SIG-M5 treated with dmso at 0.1 percent for 504 hours (cell line): ENCODE data around the gene HECW1.
A peak's percentile ranks its signal among the peaks of the same experiment; 100 is the strongest.
"Not testable (repeated sequence)": the region's sequence is repeated elsewhere in the genome, so short reads cannot be mapped to it uniquely, and the experiment has no call there.

Experiments
- DNase-seq: peaks from one replicate; lab custom pipeline; 2025; ENCODE audit not compliant: unreplicated experiment; lab: John Stamatoyannopoulos, UW

Gene HECW1

GRCh38 chr7:43112459-43112940 is at the start of gene HECW1:
TSS of gene HECW1 (plus strand) at chr7:43112647. CDS start at chr7:43243906, 131,259 bp downstream.
- DNase-seq = no peak

- DNase-seq = no peak
Measured at GRCh38 chr7:43071604-43072003, 40.8 kb upstream of the HECW1 start.

- DNase-seq = no peak
Measured at GRCh38 chr7:43072530-43072929, 39.9 kb upstream of the HECW1 start.

GRCh38 chr7:43073811-43074210 is 38.6 kb upstream of the HECW1 start:
- DNase-seq = not testable (repeated sequence)

- DNase-seq = no peak
Measured at GRCh38 chr7:43076189-43076605, 36.2 kb upstream of the HECW1 start.

GRCh38 chr7:43076606-43077005 is 35.8 kb upstream of the HECW1 start:
- no peak for DNase-seq

GRCh38 chr7:43077285-43077684 is 35.2 kb upstream of the HECW1 start:
- DNase-seq = no peak

- DNase-seq = no peak
Measured at GRCh38 chr7:43077732-43078391, 34.6 kb upstream of the HECW1 start.

GRCh38 chr7:43078794-43079193 is 33.7 kb upstream of the HECW1 start:
- DNase-seq = no peak

GRCh38 chr7:43081603-43082002 is 30.8 kb upstream of the HECW1 start:
- DNase-seq = no peak

- no peak for DNase-seq
Measured at GRCh38 chr7:43083106-43083505, 29.3 kb upstream of the HECW1 start.

- no peak for DNase-seq
Measured at GRCh38 chr7:43085017-43085416, 27.4 kb upstream of the HECW1 start.

GRCh38 chr7:43085992-43086391 is 26.5 kb upstream of the HECW1 start:
- DNase-seq = no peak

GRCh38 chr7:43092819-43093218 is 19.6 kb upstream of the HECW1 start:
- no peak for DNase-seq

GRCh38 chr7:43096875-43097274 is 15.6 kb upstream of the HECW1 start:
- DNase-seq = no peak

GRCh38 chr7:43099750-43100149 is 12.7 kb upstream of the HECW1 start:
- no peak for DNase-seq

- DNase-seq = no peak
Measured at GRCh38 chr7:43104874-43105520, 7.5 kb upstream of the HECW1 start.

GRCh38 chr7:43105521-43106120 is 6.8 kb upstream of the HECW1 start:
- no peak for DNase-seq

- peak; percentile 50 for DNase-seq
Measured at GRCh38 chr7:43108255-43109011, 4.0 kb upstream of the HECW1 start.

GRCh38 chr7:43110791-43111535 is 1.5 kb upstream of the HECW1 start:
- peak; percentile 4 for DNase-seq
